GM18951 (cell line): ENCODE data around the gene GOLGA7B.

Experiments
- POLR2A ChIP-seq: IDR thresholded peaks from 4 replicates; pipeline ENCODE4 v1.6.1; 2011; ENCODE audit warnings: mild to moderate bottlenecking; ENCODE audit not compliant: insufficient read length, insufficient read depth; ENCODE audit errors: extremely low read depth
- in situ Hi-C: fragments of 300-500 bp; cut with MboI; formaldehyde crosslinking; loops from one replicate; pipeline ENCODE4 v1.12.0; 2022; ENCODE audit warnings: low sequenced_read_pairs, mixed read lengths, inconsistent platforms; ENCODE audit not compliant: unreplicated experiment

GOLGA7B gene

DNA sequence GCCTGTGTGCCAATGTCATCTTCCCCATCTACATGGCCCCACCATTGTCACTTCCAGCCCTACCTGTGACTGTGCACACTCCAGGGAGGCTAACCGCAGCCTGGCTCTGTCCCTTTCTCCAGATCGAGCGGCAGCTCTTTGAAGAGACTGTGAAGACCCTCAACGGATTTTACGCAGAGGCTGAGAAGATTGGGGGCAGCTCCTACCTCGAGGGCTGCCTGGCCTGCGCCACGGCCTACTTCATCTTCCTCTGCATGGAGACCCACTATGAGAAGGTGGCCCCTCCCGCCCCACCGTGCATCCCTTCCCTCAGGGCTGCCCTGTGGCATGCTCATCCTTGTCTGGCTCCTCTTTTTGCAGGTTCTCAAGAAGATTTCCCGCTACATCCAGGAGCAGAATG lies 14.2 kb downstream of the GOLGA7B start:
- TF ChIP-seq POLR2A = no peak
- in situ Hi-C loops = no loop called here

DNA sequence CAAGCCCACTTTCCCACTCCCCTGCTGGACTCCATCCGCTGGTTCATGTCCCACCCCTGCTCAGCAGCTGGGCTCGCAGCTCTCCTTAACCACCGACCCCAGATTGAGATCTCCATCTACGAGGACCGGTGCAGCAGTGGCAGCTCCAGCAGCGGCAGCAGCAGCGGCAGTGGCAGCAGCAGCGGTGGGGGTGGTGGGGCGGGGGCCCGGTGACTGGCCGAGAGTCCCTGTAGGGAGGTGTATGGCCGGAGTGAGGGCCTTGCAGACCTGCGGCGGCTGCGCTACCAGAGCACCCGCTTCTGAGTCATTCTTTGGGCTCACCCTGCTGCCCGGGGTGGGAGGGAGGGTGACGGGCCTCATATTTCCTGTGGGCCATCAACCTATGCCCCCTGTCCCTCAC lies 15.8 kb downstream of the GOLGA7B start:
- in situ Hi-C loops = no loop called here

DNA sequence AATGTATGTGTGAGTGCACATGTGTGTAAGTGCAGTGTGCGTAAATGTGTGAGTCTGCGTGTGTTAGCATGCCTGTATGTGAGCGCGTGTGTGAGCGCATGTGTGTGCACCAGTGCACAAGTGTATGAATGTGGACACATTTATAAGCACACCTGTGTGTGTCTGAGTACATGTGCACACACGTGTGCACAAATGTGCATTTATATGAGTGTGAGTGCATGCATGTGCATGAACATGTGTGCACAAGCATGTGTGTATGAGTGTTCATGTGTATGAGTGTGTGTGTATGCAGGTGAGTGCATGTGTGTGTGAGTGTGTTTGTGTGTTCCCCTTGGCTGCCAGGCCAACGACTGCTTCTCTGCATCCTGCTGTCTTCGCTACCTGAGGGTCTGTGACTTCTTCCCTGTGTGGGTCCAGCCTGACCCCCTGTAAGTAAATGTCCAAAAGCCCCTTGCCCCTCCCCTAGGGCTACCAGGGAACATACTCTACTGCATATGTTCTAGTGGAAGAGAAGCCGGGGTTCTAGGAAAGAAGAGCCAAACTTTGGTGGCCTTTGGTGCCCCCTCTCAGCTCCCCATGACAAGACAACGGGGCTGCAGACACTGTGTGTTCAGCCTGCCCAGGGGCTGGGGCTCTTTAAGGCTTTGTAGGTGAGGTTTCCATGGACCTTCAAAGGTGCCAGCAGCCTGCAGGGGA lies 17.0 kb downstream of the GOLGA7B start:
- TF ChIP-seq POLR2A = no peak
- in situ Hi-C loops = no loop called here

More for the DNA sequence above, 15.8 kb downstream of the GOLGA7B start:
- no peak for TF ChIP-seq POLR2A

DNA sequence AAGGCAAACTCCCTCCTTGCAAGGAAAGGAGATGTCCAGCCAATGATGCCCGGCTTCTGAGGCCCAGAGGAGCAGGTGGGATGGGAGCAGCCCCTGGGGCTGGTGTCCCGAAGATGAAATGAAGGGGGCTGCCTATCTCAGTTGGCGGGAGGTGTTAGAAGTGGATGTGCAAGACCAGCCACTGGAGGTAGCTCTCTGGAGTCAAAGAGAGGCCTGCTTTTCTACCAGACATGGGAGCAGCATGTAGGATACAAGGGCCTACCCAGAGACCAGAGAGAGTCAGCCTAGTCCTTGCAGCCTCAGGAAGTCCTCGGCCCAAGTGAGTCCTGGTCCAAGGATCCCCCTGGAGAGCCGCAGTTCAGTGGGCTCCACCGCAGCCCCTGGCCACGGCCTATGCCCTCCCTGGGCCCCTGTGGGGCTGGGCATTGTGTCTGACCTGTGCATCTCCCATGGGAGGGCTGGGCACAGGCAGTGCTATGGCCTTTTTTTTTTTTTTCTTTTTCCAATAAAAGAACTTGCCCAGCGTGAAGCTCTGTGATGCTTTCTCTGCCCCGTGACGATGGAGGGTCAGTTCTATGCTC lies 17.7 kb downstream of the GOLGA7B start:
- TF ChIP-seq POLR2A = no peak
- in situ Hi-C loops = no loop called here

DNA sequence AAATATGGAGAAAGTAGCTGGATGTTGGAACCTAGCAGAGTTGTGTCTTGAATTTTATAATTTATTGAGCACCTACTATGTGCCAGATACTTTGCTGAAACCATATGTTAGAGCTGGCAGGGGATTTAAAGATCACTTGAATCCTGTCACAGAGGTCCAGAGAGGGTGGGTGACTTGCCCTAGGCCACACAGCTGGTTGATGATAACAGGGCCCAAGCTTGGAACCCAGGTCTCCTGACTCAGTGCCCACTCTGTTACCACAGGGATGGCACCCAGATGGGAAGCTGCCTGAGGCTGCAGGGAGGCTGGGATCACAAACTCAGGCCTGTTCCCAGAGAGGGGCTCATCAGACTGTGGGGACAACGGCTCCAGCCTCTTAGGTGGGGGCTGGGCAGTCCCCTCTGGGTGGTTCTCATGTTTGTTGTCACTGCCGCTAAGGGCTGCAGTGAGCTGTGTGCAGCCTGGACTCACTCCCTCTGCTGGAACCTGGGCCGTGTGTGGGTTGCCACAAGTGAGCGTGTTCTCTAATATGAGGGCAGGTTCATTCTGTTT lies 18.6 kb downstream of the GOLGA7B start:
- no peak for TF ChIP-seq POLR2A

DNA sequence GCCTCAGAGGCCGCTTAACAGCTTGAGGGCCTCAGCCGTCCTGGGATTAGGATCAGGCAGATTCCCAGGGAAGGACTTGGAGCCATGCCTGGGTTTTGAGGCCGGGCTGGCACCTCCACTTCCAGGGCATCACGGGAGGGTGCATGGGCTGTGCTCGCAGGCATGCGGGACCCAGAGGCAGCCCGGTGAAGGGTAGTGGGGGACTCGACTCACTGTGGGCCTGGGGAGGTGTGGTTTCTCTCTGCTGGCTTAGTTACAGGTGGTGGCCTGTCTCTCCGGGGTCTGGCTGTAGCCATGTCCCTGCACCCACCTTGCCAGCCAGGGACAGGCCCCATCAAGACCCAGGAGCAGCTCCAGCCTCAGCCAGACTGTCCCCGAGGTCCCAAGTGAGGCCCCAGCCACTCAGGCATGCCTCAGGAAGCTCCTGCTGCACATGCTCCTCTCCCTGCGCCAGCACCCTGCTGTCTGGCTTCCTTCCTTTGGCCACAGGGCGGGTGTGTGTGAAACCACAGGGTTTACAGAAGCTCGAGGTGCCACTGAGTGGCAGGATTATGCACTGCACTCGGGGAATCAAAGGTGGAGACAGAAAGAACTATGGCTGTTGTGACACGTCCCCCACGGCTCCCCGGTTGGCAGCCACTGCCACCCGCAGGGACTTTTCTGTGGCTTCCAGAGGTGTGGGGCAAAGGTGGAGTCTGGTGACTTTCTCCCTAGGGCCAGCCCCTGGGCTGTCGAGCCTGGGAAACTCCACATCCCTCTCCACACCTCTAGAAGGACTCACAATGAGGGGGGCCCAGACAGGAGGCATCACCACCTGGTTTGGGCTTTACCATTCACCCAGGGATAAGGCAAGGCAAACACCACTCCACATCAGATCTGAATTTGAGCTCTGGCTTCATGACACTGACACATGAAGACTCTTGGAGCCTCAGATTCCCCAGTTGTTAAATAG lies 19.7 kb downstream of the GOLGA7B start:
- TF ChIP-seq POLR2A = no peak
- in situ Hi-C loops = loop anchor here (10.0 kb wide), 1 partner anchor 75 kb away; no protein-coding TSS in a partner anchor

More for the DNA sequence above, 18.6 kb downstream of the GOLGA7B start:
- in situ Hi-C loops = no loop called here

DNA sequence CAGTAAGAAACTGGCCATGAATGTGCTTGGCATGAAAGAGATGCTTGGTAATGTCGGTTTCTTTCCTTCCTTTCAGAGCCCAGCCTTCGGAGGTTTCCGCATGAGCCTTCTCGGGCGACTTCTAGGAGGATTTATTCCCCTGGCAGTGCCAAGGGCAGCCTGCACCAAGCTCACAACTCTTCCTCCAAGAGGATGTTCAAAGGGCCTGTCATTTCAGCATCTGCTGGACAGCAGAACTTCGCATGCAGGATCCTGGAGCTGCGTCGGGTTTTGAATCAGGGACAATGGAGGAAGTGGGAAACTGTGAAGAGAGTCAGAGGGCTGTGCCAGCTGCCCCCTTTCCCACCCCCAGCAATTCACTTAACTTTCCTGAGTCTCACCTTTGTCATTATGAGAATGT lies 21.3 kb downstream of the GOLGA7B start:
- in situ Hi-C loops = loop anchor here (10.0 kb wide), 1 partner anchor 76 kb away; no protein-coding TSS in a partner anchor
- TF ChIP-seq POLR2A = no peak

DNA sequence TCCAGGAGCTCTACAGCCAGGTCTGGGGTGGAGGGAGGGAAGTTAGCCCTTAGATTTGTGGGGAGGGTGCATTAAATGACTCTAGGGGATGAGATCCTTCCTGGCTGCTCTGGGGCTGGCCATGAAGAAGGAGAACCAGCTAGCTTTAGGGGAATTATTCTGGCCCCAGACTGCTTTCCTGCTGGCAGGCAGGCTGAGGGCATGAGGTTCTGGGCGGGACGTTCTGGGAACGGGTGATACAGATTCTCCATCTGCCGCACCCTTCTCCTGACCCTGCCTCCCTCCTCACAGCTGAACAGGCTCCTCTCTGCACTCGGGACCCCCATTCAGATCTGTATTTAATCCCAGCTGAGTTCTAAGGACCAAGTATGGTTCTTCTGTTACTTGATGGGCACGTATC lies 23.9 kb downstream of the GOLGA7B start:
- TF ChIP-seq POLR2A = no peak
- in situ Hi-C loops = loop anchor here (10.0 kb wide), 1 partner anchor 79 kb away; no protein-coding TSS in a partner anchor

DNA sequence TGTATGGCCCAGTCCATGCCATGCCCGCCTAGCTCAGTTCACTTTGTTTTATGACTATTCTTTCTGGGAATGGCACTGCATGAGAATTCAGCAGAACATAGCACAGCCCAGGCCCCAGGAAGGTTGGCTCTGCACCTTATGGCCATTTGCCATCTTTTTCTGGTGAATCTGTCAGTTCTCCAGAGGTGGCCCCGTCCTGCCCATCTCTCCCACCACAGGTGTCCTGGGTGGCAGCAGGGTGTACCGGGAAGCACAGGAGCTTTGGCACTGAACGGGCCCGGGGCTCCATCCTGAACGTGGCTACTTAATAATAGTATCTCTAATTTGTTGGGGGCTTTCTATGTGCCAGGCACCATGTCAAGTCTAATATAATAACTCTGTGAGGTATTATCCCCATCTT lies 24.7 kb downstream of the GOLGA7B start:
- no peak for TF ChIP-seq POLR2A

DNA sequence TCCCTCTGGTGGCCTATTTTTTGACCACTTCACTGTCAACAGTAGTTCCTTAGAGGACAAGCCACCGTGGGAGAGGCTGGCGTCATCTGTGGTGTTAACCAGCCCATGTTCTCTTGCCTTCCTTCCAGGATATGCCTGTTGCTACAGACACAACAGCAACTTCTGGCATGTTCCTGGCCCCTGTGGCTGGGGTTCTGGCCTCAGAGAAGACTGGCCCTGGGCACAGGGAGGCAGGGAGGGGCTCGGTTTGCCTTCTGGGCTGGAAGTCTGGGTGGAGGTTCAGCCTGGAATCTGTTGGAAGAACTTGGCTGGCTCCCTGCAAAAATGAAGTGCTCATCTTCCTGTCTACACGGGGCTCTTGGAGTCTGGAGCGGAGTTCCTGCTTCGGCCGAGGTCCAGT lies 25.7 kb downstream of the GOLGA7B start:
- in situ Hi-C loops = loop anchor here (10.0 kb wide), 1 partner anchor 81 kb away; no protein-coding TSS in a partner anchor
- no peak for TF ChIP-seq POLR2A

More for the DNA sequence above, 24.7 kb downstream of the GOLGA7B start:
- in situ Hi-C loops = loop anchor here (10.0 kb wide), 1 partner anchor 80 kb away; no protein-coding TSS in a partner anchor

DNA sequence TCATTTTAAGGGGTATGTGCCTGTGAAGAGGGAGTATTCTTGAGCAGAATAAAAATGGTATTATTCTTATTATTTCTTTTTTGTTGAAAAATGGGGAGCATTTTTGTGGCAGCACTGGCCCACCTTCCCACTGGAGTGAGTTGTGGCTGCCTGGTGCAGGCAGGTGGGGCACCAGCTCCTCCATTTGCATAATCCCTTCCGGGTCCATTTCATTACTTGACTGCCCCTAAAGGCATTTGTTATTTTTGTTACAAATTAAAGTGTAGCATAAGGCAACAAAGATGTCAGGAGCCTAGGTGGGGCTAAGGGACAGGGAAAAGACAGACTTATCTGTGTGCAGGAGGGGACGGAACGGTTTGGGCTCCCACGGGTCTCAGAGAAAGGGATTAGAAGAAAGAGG lies 26.8 kb downstream of the GOLGA7B start:
- TF ChIP-seq POLR2A = no peak
- in situ Hi-C loops = loop anchor here (10.0 kb wide), 1 partner anchor 82 kb away; no protein-coding TSS in a partner anchor

DNA sequence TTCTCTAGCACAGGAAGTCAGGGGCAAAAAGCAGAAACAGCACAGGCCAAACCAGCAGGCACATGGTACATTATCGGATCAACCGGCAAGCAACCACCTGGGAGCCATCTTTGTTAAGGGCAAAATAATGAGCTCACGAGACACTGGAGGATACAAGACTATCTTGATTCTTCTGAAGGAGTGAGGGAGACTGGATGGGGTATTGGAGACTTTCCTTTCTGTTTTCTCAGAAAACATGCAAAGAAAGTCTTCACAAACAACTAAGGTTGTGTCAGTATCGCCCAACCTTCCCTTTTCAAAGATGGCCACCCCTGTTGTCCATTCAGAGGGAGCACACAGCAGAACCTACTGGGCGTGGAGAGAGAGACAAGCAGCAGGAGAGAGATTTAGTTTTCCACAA lies 29.6 kb downstream of the GOLGA7B start:
- in situ Hi-C loops = loop anchor here (10.0 kb wide), 1 partner anchor 84 kb away; no protein-coding TSS in a partner anchor
- TF ChIP-seq POLR2A = no peak

DNA sequence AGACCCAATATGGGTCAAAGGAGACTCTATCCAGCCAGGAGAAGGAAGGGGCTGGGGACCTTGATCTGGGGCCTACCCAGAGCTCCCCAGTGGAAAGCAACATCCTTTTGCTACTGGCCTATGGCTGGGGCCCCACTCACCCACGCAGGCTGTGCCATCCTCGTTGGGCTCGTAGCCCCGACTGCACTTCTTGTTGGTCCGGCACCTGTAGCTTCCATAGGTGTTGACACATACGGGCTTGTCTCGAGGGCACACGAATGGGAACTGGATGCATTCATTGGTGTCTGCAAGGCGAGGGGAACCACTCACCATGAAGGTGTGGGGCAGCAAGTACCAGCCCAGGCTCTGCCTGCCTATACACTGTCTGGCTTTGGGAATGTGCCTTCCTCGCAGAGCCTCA lies 30.5 kb downstream of the GOLGA7B start:
- no peak for TF ChIP-seq POLR2A
- in situ Hi-C loops = no loop called here
